A549 (cell line): ENCODE measurements around the gene FAM53B.

Source experiments
- CHD2 ChIP-seq: fragments of 150-350 bp; IDR thresholded peaks from 2 replicates; pipeline ENCODE4 v1.6.1; 2014; ENCODE audit warnings: low read length; ENCODE audit not compliant: partially characterized antibody
- EP300 ChIP-seq, 2 experiments: fragments of >200 bp; sonication (Bioruptor Twin); formaldehyde crosslinking; IDR thresholded peaks; 2 replicates in 1 of 2; 3 replicates in 1 of 2; pipeline ENCODE4 v1.6.1; 2016 to 2017
- JUN ChIP-seq, 2 experiments: fragments of >200 bp; sonication (Bioruptor Twin); formaldehyde crosslinking; IDR thresholded peaks; 2 replicates in 1 of 2; 3 replicates in 1 of 2; pipeline ENCODE4 v1.6.1; 2016 to 2017
- MAFK ChIP-seq: fragments of 450-650 bp; IDR thresholded peaks from 2 replicates; pipeline ENCODE4 v1.6.1; 2014; ENCODE audit not compliant: partially characterized antibody
- NR3C1 ChIP-seq: fragments of >200 bp; sonication (Bioruptor Twin); formaldehyde crosslinking; IDR thresholded peaks from 3 replicates; pipeline ENCODE4 v1.6.1; 2017
- POLR2A ChIP-seq: IDR thresholded peaks from 2 replicates; pipeline ENCODE4 v1.6.1; 2012; ENCODE audit warnings: mild to moderate bottlenecking, low read length
- POLR2AphosphoS2 ChIP-seq: conservative IDR thresholded peaks from 2 replicates; pipeline ENCODE4 v1.6.1; 2012; ENCODE audit warnings: low read length, improper control_type of control experiment, inconsistent platforms
- RFX5 ChIP-seq: fragments of 450-650 bp; IDR thresholded peaks from 2 replicates; pipeline ENCODE4 v1.7.1; 2014; ENCODE audit warnings: antibody characterized with exemption, mild to moderate bottlenecking, moderate library complexity
- TF ChIP-seq, protein P1 (sequence below): fragments of >200 bp; sonication (Bioruptor Twin); formaldehyde crosslinking; IDR thresholded peaks from 3 replicates; pipeline ENCODE4 v1.5.1; 2016
- TF ChIP-seq, protein P2 (sequence below): IDR thresholded peaks from 2 replicates; pipeline ENCODE4 v1.6.1; 2012

- no peak for TF ChIP-seq NR3C1
- TF ChIP-seq, protein P1, sequence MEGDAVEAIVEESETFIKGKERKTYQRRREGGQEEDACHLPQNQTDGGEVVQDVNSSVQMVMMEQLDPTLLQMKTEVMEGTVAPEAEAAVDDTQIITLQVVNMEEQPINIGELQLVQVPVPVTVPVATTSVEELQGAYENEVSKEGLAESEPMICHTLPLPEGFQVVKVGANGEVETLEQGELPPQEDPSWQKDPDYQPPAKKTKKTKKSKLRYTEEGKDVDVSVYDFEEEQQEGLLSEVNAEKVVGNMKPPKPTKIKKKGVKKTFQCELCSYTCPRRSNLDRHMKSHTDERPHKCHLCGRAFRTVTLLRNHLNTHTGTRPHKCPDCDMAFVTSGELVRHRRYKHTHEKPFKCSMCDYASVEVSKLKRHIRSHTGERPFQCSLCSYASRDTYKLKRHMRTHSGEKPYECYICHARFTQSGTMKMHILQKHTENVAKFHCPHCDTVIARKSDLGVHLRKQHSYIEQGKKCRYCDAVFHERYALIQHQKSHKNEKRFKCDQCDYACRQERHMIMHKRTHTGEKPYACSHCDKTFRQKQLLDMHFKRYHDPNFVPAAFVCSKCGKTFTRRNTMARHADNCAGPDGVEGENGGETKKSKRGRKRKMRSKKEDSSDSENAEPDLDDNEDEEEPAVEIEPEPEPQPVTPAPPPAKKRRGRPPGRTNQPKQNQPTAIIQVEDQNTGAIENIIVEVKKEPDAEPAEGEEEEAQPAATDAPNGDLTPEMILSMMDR = no peak
- no peak for TF ChIP-seq POLR2A
- TF ChIP-seq CHD2 = no peak
- TF ChIP-seq MAFK = no peak
- TF ChIP-seq, protein P2, sequence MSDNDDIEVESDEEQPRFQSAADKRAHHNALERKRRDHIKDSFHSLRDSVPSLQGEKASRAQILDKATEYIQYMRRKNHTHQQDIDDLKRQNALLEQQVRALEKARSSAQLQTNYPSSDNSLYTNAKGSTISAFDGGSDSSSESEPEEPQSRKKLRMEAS = no peak
- no peak for TF ChIP-seq EP300 (IDR thresholded peaks at IDR 0.05)
- TF ChIP-seq RFX5 = no peak
- TF ChIP-seq JUN (IDR thresholded peaks at IDR 0.05) = no peak
- no peak for TF ChIP-seq POLR2AphosphoS2
Measured at GRCh38 chr10:124707144-124707467, 37.1 kb downstream of the FAM53B start.
